CD8-positive, alpha-beta memory T cell (primary cell): Measurements from ENCODE around the gene EMID1. TPM values are rescaled to one million over a fixed set of nuclear protein-coding genes. Genes with fewer than 3 reads are reported as not detected.
A peak's percentile ranks its signal among the peaks of the same experiment; 100 is the strongest.

ENCODE experiments used
- CTCF ChIA-PET: fragments of 350-600 bp; sonication (Branson Sonifier 250); formaldehyde crosslinking; loops from one replicate; lab custom pipeline; 2021; ENCODE audit warnings: antibody characterized with exemption; lab: Charles Lee
- POLR2A ChIA-PET: fragments of 350-600 bp; sonication (Branson Sonifier 250); formaldehyde crosslinking; loops from one replicate; lab custom pipeline; 2021; ENCODE audit warnings: antibody characterized with exemption; lab: Charles Lee
- DNase-seq, 5 donors: peaks; one replicate each; pipeline versions ENCODE4 v3.0.0 to v3.0.0-alpha.2; 2020 to 2022; ENCODE audit warnings: mixed read lengths in 1 of 5
- H3K27ac ChIP-seq: one replicate; pipeline ENCODE4 v1.7.0; 2013; ENCODE audit warnings: low read depth, mild to moderate bottlenecking, low read length, moderate library complexity
- H3K27me3 ChIP-seq: 2 replicates; pipeline ENCODE4 v1.7.0; 2013; ENCODE audit warnings: low read length, mild to moderate bottlenecking; ENCODE audit not compliant: insufficient read depth, poor library complexity, severe bottlenecking
- H3K36me3 ChIP-seq: 2 replicates; pipeline ENCODE4 v1.7.0; 2013; ENCODE audit warnings: mild to moderate bottlenecking, low read length, moderate library complexity; ENCODE audit not compliant: insufficient read depth
- H3K4me1 ChIP-seq: 2 replicates; pipeline ENCODE4 v1.7.0; 2013; ENCODE audit warnings: mild to moderate bottlenecking, low read length, moderate library complexity; ENCODE audit not compliant: insufficient read depth
- H3K4me3 ChIP-seq: 2 replicates; pipeline ENCODE4 v1.7.0; 2013; ENCODE audit warnings: mild to moderate bottlenecking, low read length
- H3K9me3 ChIP-seq: 2 replicates; pipeline ENCODE4 v1.7.0; 2013; ENCODE audit warnings: mild to moderate bottlenecking, low read length
- H3K27ac Mint-ChIP-seq, 8 donors: one replicate each; pipeline ENCODE4 v1.8.0; 2020 to 2021; ENCODE audit warnings: mixed read lengths in 8 of 8, mild to moderate bottlenecking in 6 of 8, inconsistent platforms in 3 of 8, moderate library complexity in 3 of 8
- H3K27me3 Mint-ChIP-seq, 2 donors: one replicate each; pipeline ENCODE4 v1.8.0; 2020 to 2021; ENCODE audit warnings: mixed read lengths in 2 of 2, mild to moderate bottlenecking in 1 of 2, moderate library complexity in 1 of 2
- H3K36me3 Mint-ChIP-seq, 3 donors: one replicate each; pipeline ENCODE4 v1.8.0; 2020 to 2021; ENCODE audit warnings: mixed read lengths in 3 of 3, inconsistent platforms in 1 of 3, mild to moderate bottlenecking in 1 of 3
- H3K4me1 Mint-ChIP-seq, 3 donors: one replicate each; pipeline ENCODE4 v1.8.0; 2020 to 2021; ENCODE audit warnings: mixed read lengths in 3 of 3, inconsistent platforms in 1 of 3, mild to moderate bottlenecking in 1 of 3
- H3K4me3 Mint-ChIP-seq, 7 donors: one replicate each; pipeline ENCODE4 v1.8.0; 2020 to 2021; ENCODE audit warnings: mixed read lengths in 7 of 7, mild to moderate bottlenecking in 6 of 7, moderate library complexity in 4 of 7, inconsistent platforms in 2 of 7
- H3K9me3 Mint-ChIP-seq, 5 donors: one replicate each; pipeline ENCODE4 v1.8.0; 2020 to 2022; ENCODE audit warnings: mixed read lengths in 5 of 5, mild to moderate bottlenecking in 3 of 5, moderate library complexity in 2 of 5, inconsistent platforms in 1 of 5
- polyA plus RNA-seq: library from polyadenylated mRNA; unstranded; fragments of 300-500 nt; fragmentation: Illumina TruSeq; gene quantifications from one replicate; pipeline ENCODE4 v1.2.3, GENCODE V29; 2021
- total RNA-seq, 2 experiments: library from RNA; stranded (reverse); gene quantifications; one replicate each; pipeline ENCODE4 v1.2.3, GENCODE V29; 2021

The EMID1 gene
- total and polyA plus RNA-seq, 3 experiments from 2014 or later = 0.31 TPM; not detected in 2

GRCh38 chr22:29277927-29278326 is 72.2 kb downstream of the EMID1 start:
- H3K27ac ChIP-seq = no peak overlapping the region
- H3K4me3 ChIP-seq = no peak overlapping the region
- DNase-seq = no peak
- no peaks in the 10 kb centered on the region for H3K27me3 ChIP-seq
- Mint-ChIP-seq H3K4me3 (no peak overlapping the region), H3K27ac (peak overlapping the region in 5 of 8 donors; percentile 2 to 62 (median 17)), H3K4me1 (peaks cover 60 to 78% (median 76%) of the 10 kb centered on the region in 3 donors), H3K36me3 (peaks cover 4 to 96% (median 26%) of the 10 kb centered on the region in 3 donors), H3K27me3 (no peaks in the 10 kb centered on the region), H3K9me3 (no peaks in the 10 kb centered on the region)
- CTCF ChIA-PET = no interaction called here
- POLR2A ChIA-PET = no interaction called here
- H3K36me3 ChIP-seq = peaks cover 73% of the 10 kb centered on the region
- no peaks in the 10 kb centered on the region for H3K9me3 ChIP-seq
- H3K4me1 ChIP-seq = peaks cover 33% of the 10 kb centered on the region

DNA sequence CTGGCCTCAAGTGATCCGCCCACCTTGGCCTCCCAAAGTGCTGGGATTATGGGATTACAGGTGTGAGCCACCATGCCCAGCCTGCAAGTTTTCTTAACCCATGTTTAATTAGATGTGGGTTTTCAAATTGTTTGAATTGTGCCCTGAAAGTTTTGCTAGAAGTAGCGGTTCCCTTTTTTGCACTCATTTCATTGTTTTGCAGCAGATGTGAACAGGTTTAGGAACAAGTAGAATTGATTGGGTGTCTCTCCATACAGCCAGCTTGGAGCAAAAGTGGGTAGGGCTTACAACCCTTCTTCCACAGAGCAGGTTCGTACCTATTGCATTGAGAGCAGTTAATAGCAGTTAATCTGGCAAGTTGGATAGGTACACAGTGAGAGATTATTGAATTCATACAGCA is 78.5 kb downstream of the EMID1 start:
- Histone ChIP-seq H3K4me3 (no peak overlapping the region), H3K27ac (no peak overlapping the region), H3K4me1 (no peaks in the 10 kb centered on the region), H3K36me3 (peaks cover 74% of the 10 kb centered on the region), H3K9me3 (no peaks in the 10 kb centered on the region), H3K27me3 (no peaks in the 10 kb centered on the region)
- CTCF ChIA-PET = no interaction called here
- Mint-ChIP-seq H3K27ac (peak overlapping the region in 1 of 8 donors; percentile 2), H3K9me3 (no peaks in the 10 kb centered on the region), H3K27me3 (peaks cover 0 to 2% of the 10 kb centered on the region in 2 donors), H3K4me3 (peak overlapping the region in 1 of 7 donors; percentile 23), H3K36me3 (peaks cover 18 to 95% (median 34%) of the 10 kb centered on the region in 3 donors), H3K4me1 (peaks cover 23 to 50% (median 45%) of the 10 kb centered on the region in 3 donors)
- DNase-seq = no peak
- POLR2A ChIA-PET = no interaction called here

- Mint-ChIP-seq H3K27me3 (peaks cover 0 to 2% of the 10 kb centered on the region in 2 donors), H3K36me3 (peaks cover 26 to 94% (median 42%) of the 10 kb centered on the region in 3 donors), H3K27ac (peak overlapping the region in 3 of 8 donors; percentile 0 to 39 (median 14)), H3K9me3 (no peaks in the 10 kb centered on the region), H3K4me1 (peaks cover 18 to 51% (median 35%) of the 10 kb centered on the region in 3 donors), H3K4me3 (no peak overlapping the region)
- ChIA-PET CTCF (interaction anchor here (1.8 kb wide), 1 partner anchor 17 kb away, joined by 4 read pairs; no protein-coding TSS in a partner anchor), POLR2A (no interaction called here)
- Histone ChIP-seq H3K27me3 (no peaks in the 10 kb centered on the region), H3K36me3 (peaks cover 81% of the 10 kb centered on the region), H3K9me3 (no peaks in the 10 kb centered on the region), H3K27ac (no peak overlapping the region), H3K4me1 (no peaks in the 10 kb centered on the region), H3K4me3 (no peak overlapping the region)
- DNase-seq = no peak
These were observed 83.1 kb downstream of the EMID1 start for GRCh38 chr22:29288837-29289236.

- Mint-ChIP-seq H3K27me3 (peaks cover 0 to 2% of the 10 kb centered on the region in 2 donors), H3K36me3 (peaks cover 20 to 95% (median 38%) of the 10 kb centered on the region in 3 donors), H3K27ac (peak overlapping the region in 1 of 8 donors; percentile 26), H3K4me3 (no peak overlapping the region), H3K9me3 (no peaks in the 10 kb centered on the region), H3K4me1 (peaks cover 13 to 51% (median 28%) of the 10 kb centered on the region in 3 donors)
- POLR2A ChIA-PET = no interaction called here
- Histone ChIP-seq H3K36me3 (peaks cover 75% of the 10 kb centered on the region), H3K27me3 (no peaks in the 10 kb centered on the region), H3K4me1 (no peaks in the 10 kb centered on the region), H3K4me3 (no peak overlapping the region), H3K27ac (no peak overlapping the region), H3K9me3 (no peaks in the 10 kb centered on the region)
- CTCF ChIA-PET = no interaction called here
- DNase-seq = no peak
These were observed 84.4 kb downstream of the EMID1 start for GRCh38 chr22:29290061-29290460.

GRCh38 chr22:29291215-29291614 is 85.5 kb downstream of the EMID1 start:
- no peaks in the 10 kb centered on the region for H3K9me3 ChIP-seq
- H3K36me3 ChIP-seq = peaks cover 80% of the 10 kb centered on the region
- no peaks in the 10 kb centered on the region for H3K9me3 Mint-ChIP-seq
- peaks cover 20 to 95% (median 38%) of the 10 kb centered on the region in 3 donors for H3K36me3 Mint-ChIP-seq
- H3K4me3 ChIP-seq = no peak overlapping the region
- POLR2A ChIA-PET = no interaction called here
- no peaks in the 10 kb centered on the region for H3K27me3 ChIP-seq
- no peak overlapping the region for H3K4me3 Mint-ChIP-seq
- CTCF ChIA-PET = no interaction called here
- H3K4me1 Mint-ChIP-seq = peaks cover 12 to 51% (median 28%) of the 10 kb centered on the region in 3 donors
- peaks cover 0 to 2% of the 10 kb centered on the region in 2 donors for H3K27me3 Mint-ChIP-seq
- no peak overlapping the region for H3K27ac ChIP-seq
- DNase-seq = no peak
- no peaks in the 10 kb centered on the region for H3K4me1 ChIP-seq
- H3K27ac Mint-ChIP-seq = peak overlapping the region in 2 of 8 donors; percentile 1 to 82

GRCh38 chr22:29292379-29292778 is 86.7 kb downstream of the EMID1 start:
- H3K27me3 ChIP-seq = no peaks in the 10 kb centered on the region

GRCh38 chr22:29298641-29299040 is 92.9 kb downstream of the EMID1 start:
- Mint-ChIP-seq H3K27ac (peak overlapping the region in 3 of 8 donors; percentile 18 to 45 (median 31)), H3K4me3 (no peak overlapping the region), H3K9me3 (no peaks in the 10 kb centered on the region), H3K36me3 (peaks cover 9 to 78% (median 22%) of the 10 kb centered on the region in 3 donors), H3K4me1 (no peaks in the 10 kb centered on the region), H3K27me3 (no peaks in the 10 kb centered on the region)
- Histone ChIP-seq H3K9me3 (no peaks in the 10 kb centered on the region), H3K4me1 (no peaks in the 10 kb centered on the region), H3K4me3 (no peak overlapping the region), H3K27ac (no peak overlapping the region), H3K27me3 (no peaks in the 10 kb centered on the region), H3K36me3 (peaks cover 52% of the 10 kb centered on the region)
- DNase-seq = no peak
- CTCF ChIA-PET = no interaction called here
- POLR2A ChIA-PET = interaction anchor here (0.5 kb wide), 1 partner anchor 622 kb away, joined by 3 read pairs; no protein-coding TSS in a partner anchor

More at GRCh38 chr22:29292379-29292778, 86.7 kb downstream of the EMID1 start:
- H3K4me1 Mint-ChIP-seq = peaks cover 7 to 42% (median 21%) of the 10 kb centered on the region in 3 donors
- peaks cover 83% of the 10 kb centered on the region for H3K36me3 ChIP-seq
- no peak overlapping the region for H3K4me3 Mint-ChIP-seq
- CTCF ChIA-PET = no interaction called here
- H3K27ac Mint-ChIP-seq = peak overlapping the region in 1 of 8 donors; percentile 58
- no peaks in the 10 kb centered on the region for H3K9me3 ChIP-seq
- H3K4me1 ChIP-seq = no peaks in the 10 kb centered on the region
- no peak overlapping the region for H3K4me3 ChIP-seq
- no peaks in the 10 kb centered on the region for H3K9me3 Mint-ChIP-seq
- H3K27me3 Mint-ChIP-seq = no peaks in the 10 kb centered on the region
- H3K27ac ChIP-seq = no peak overlapping the region
- DNase-seq = no peak
- peaks cover 15 to 96% (median 32%) of the 10 kb centered on the region in 3 donors for H3K36me3 Mint-ChIP-seq
- POLR2A ChIA-PET = no interaction called here

GRCh38 chr22:29299136-29299900 is 93.6 kb downstream of the EMID1 start:
- no peak overlapping the region for H3K27ac ChIP-seq
- H3K4me3 ChIP-seq = no peak overlapping the region
- H3K36me3 ChIP-seq = peaks cover 52% of the 10 kb centered on the region
- Mint-ChIP-seq H3K27ac (peak overlapping the region in 3 of 8 donors; percentile 21 to 35 (median 31)), H3K27me3 (peaks cover 0 to under 1% of the 10 kb centered on the region in 2 donors), H3K4me1 (no peaks in the 10 kb centered on the region), H3K36me3 (peaks cover 9 to 71% (median 22%) of the 10 kb centered on the region in 3 donors), H3K4me3 (no peak overlapping the region), H3K9me3 (no peaks in the 10 kb centered on the region)
- no peak for DNase-seq
- H3K9me3 ChIP-seq = no peaks in the 10 kb centered on the region
- CTCF ChIA-PET = no interaction called here
- H3K4me1 ChIP-seq = no peaks in the 10 kb centered on the region
- H3K27me3 ChIP-seq = peaks cover 3% of the 10 kb centered on the region
- POLR2A ChIA-PET = no interaction called here
